A549 (cell line): ENCODE measurements around the gene AIG1. TPM values are rescaled to one million over a fixed set of nuclear protein-coding genes. Genes with fewer than 3 reads are reported as not detected.

Experiments used
- ATAC-seq, 2 experiments: fragments of 200-7000 bp in 1 of 2; fragments of >200 bp in 1 of 2; cut with Nextera tagmentation in 1 of 2; cut with Tn5 transposase in 1 of 2; 3 replicates each; pipeline versions ENCODE4 v1.8.0 to v1.9.1; 2018 to 2020; ENCODE audit warnings: mild to moderate bottlenecking in 1 of 2, moderate library complexity in 1 of 2
- CTCF ChIA-PET: fragments of 300-600 bp; sonication (Branson Sonifier 250); formaldehyde crosslinking; extraction: SDS; loops from one replicate; lab custom pipeline; 2021; ENCODE audit warnings: antibody characterized with exemption, inconsistent platforms; lab: Yijun Ruan, JAX
- POLR2A ChIA-PET: fragments of 350-600 bp; formaldehyde crosslinking; extraction: SDS; loops from one replicate; lab custom pipeline; 2021; ENCODE audit warnings: antibody characterized with exemption, inconsistent platforms; lab: Yijun Ruan, JAX
- DNase-seq, 2 experiments: peaks; one replicate each; pipeline versions ENCODE4 v3.0.0 to v3.0.0-alpha.2; 2011 to 2016; ENCODE audit warnings: low read depth in 1 of 2, low spot score in 1 of 2
- FAIRE-seq: peaks from 2 replicates; lab custom pipeline; 2011; peaks lifted over from hg19 to GRCh38; lab: Jason Lieb, UNC
- H3K27ac ChIP-seq, 2 experiments: fragments of >200 bp; sonication (Bioruptor Twin); formaldehyde crosslinking; 3 replicates each; pipeline ENCODE4 v1.5.1; 2016 to 2017
- H3K4me1 ChIP-seq: fragments of >200 bp; sonication (Bioruptor Twin); formaldehyde crosslinking; 3 replicates; pipeline ENCODE4 v1.6.1; 2016
- H3K4me2 ChIP-seq: fragments of >200 bp; sonication (Bioruptor Twin); formaldehyde crosslinking; 3 replicates; pipeline ENCODE4 v1.6.1; 2016
- H3K4me3 ChIP-seq: fragments of >200 bp; sonication (Bioruptor Twin); formaldehyde crosslinking; 3 replicates; pipeline ENCODE4 v1.5.1; 2016
- H3K9me3 ChIP-seq: fragments of >200 bp; sonication (Bioruptor Twin); formaldehyde crosslinking; 3 replicates; pipeline ENCODE4 v1.6.1; 2016
- CEBPB ChIP-seq, 2 experiments: fragments of >200 bp in 1 of 2; sonication (Bioruptor Twin) in 1 of 2; formaldehyde crosslinking in 1 of 2; IDR thresholded peaks; 2 replicates each; pipeline ENCODE4 v1.6.1; 2012 to 2016
- CHD2 ChIP-seq: fragments of 150-350 bp; IDR thresholded peaks from 2 replicates; pipeline ENCODE4 v1.6.1; 2014; ENCODE audit warnings: low read length; ENCODE audit not compliant: partially characterized antibody
- CHD4 ChIP-seq: fragments of 200-600 bp; sonication (generic); IDR thresholded peaks from 2 replicates; pipeline ENCODE4 v1.6.1; 2016; ENCODE audit warnings: antibody characterized with exemption, mild to moderate bottlenecking, borderline replicate concordance
- CTCF ChIP-seq: fragments of >200 bp; sonication (Bioruptor Twin); formaldehyde crosslinking; IDR thresholded peaks from 3 replicates; pipeline ENCODE4 v1.5.1; 2016
- E2F6 ChIP-seq: IDR thresholded peaks from 2 replicates; pipeline ENCODE4 v1.6.1; 2012; ENCODE audit warnings: low read depth, borderline replicate concordance
- EHMT2 ChIP-seq: fragments of 200-600 bp; sonication (generic); IDR thresholded peaks from 2 replicates; pipeline ENCODE4 v1.6.1; 2016; ENCODE audit warnings: antibody characterized with exemption, low read depth, mild to moderate bottlenecking, moderate library complexity
- FOXS1 ChIP-seq: fragments of 250-450 bp; sonication (Bioruptor Pico); IDR thresholded peaks from 2 replicates; pipeline ENCODE4 v1.5.0; 2020; ENCODE audit warnings: mild to moderate bottlenecking, moderate library complexity
- HOXB13 ChIP-seq: fragments of 250-450 bp; sonication (Bioruptor Pico); IDR thresholded peaks from 2 replicates; pipeline ENCODE4 v1.5.0; 2020; ENCODE audit warnings: low read depth, mild to moderate bottlenecking, moderate library complexity
- HOXB5 ChIP-seq: fragments of 250-450 bp; sonication (Bioruptor Pico); IDR thresholded peaks from 2 replicates; pipeline ENCODE4 v1.5.0; 2020; ENCODE audit warnings: mild to moderate bottlenecking, moderate library complexity
- JUN ChIP-seq, 2 experiments: fragments of >200 bp; sonication (Bioruptor Twin); formaldehyde crosslinking; IDR thresholded peaks; 2 replicates in 1 of 2; 3 replicates in 1 of 2; pipeline ENCODE4 v1.6.1; 2016 to 2017
- KDM5A ChIP-seq: fragments of 200-600 bp; sonication (generic); IDR thresholded peaks from 2 replicates; pipeline ENCODE4 v1.6.1; 2016; ENCODE audit warnings: antibody characterized with exemption, mild to moderate bottlenecking
- MAFK ChIP-seq: fragments of 450-650 bp; IDR thresholded peaks from 2 replicates; pipeline ENCODE4 v1.6.1; 2014; ENCODE audit not compliant: partially characterized antibody
- MAZ ChIP-seq: fragments of 150-350 bp; IDR thresholded peaks from 2 replicates; pipeline ENCODE4 v1.6.1; 2014; ENCODE audit warnings: antibody characterized with exemption, low read depth, low read length, borderline replicate concordance
- MYC ChIP-seq: IDR thresholded peaks from 2 replicates; pipeline ENCODE4 v1.6.1; 2012; ENCODE audit warnings: mild to moderate bottlenecking, inconsistent platforms, low read length, improper control_type of control experiment, borderline replicate concordance
- NFE2L2 ChIP-seq: fragments of 150-350 bp; conservative IDR thresholded peaks from 2 replicates; pipeline ENCODE4 v1.6.1; 2014; ENCODE audit warnings: low read length
- POLR2A ChIP-seq: IDR thresholded peaks from 2 replicates; pipeline ENCODE4 v1.6.1; 2012; ENCODE audit warnings: mild to moderate bottlenecking, low read length
- POLR2AphosphoS2 ChIP-seq: conservative IDR thresholded peaks from 2 replicates; pipeline ENCODE4 v1.6.1; 2012; ENCODE audit warnings: low read length, improper control_type of control experiment, inconsistent platforms
- RAD21 ChIP-seq, 2 experiments: fragments of >200 bp in 1 of 2; sonication (Bioruptor Twin) in 1 of 2; formaldehyde crosslinking in 1 of 2; IDR thresholded peaks in 1 of 2; conservative IDR thresholded peaks in 1 of 2; 2 replicates in 1 of 2; 3 replicates in 1 of 2; pipeline ENCODE4 v1.6.1; 2012 to 2018; ENCODE audit warnings: inconsistent platforms in 1 of 2
- RCOR1 ChIP-seq: fragments of 150-350 bp; IDR thresholded peaks from 2 replicates; pipeline ENCODE4 v1.6.1; 2014; ENCODE audit warnings: antibody characterized with exemption, low read length, low read depth
- RFX5 ChIP-seq: fragments of 450-650 bp; IDR thresholded peaks from 2 replicates; pipeline ENCODE4 v1.7.1; 2014; ENCODE audit warnings: antibody characterized with exemption, mild to moderate bottlenecking, moderate library complexity
- RNF2 ChIP-seq: fragments of 200-600 bp; sonication (generic); IDR thresholded peaks from 2 replicates; pipeline ENCODE4 v1.6.1; 2016; ENCODE audit warnings: low read depth, mild to moderate bottlenecking, antibody characterized with exemption, moderate library complexity, borderline replicate concordance
- SREBF2 ChIP-seq: fragments of 450-650 bp; IDR thresholded peaks from 2 replicates; pipeline ENCODE4 v1.6.1; 2014; ENCODE audit warnings: mild to moderate bottlenecking, moderate library complexity
- TFCP2L1 ChIP-seq: fragments of 250-450 bp; sonication (Bioruptor Pico); IDR thresholded peaks from 2 replicates; pipeline ENCODE4 v1.5.0; 2021; ENCODE audit warnings: mild to moderate bottlenecking
- ZSCAN20 ChIP-seq: fragments of 250-450 bp; sonication (Bioruptor Pico); IDR thresholded peaks from 2 replicates; pipeline ENCODE4 v1.8.0; 2022; ENCODE audit warnings: mild to moderate bottlenecking, moderate library complexity
- WGBS: methylation state at CpG from one replicate; pipeline ENCODE4 v1.1.6; 2017; ENCODE audit errors: missing lambda C conversion rate; 5-methylcytosine and 5-hydroxymethylcytosine counted together
- polyA plus RNA-seq, 4 experiments: library from polyadenylated mRNA; depleted of rRNA in 3 of 4; stranded (reverse); fragments of >200 nt; fragmentation: RNase III in 1 of 4; extraction: RNeasy Plus Mini Kit Qiagen cat#74134 plus additional on column Dnase treatment in 1 of 4; gene quantifications; 2 replicates in 3 of 4; 3 replicates in 1 of 4; pipeline ENCODE4 v1.2.3, GENCODE V29; 2011 to 2017

The AIG1 gene
- polyA plus RNA-seq, 2 of the 4 experiments (the other 2 are of a cell fraction): 29.5 to 38.3 TPM

- no peak for FAIRE-seq
- no peaks in the 10 kb centered on the region for H3K9me3 ChIP-seq
- H3K4me2 ChIP-seq: no peak overlapping the region
- H3K4me1 ChIP-seq: no peaks in the 10 kb centered on the region
- no peak overlapping the region for H3K4me3 ChIP-seq
- H3K27ac ChIP-seq: no peak overlapping the region
- TF ChIP-seq TFCP2L1 (CRISPR knock-in tag) (no peak), MAFK (no peak), RNF2 (no peak), RCOR1 (no peak), HOXB13 (CRISPR knock-in tag) (no peak), ZSCAN20 (CRISPR knock-in tag) (no peak), NFE2L2 (no peak), RAD21 (conservative IDR thresholded peaks at IDR 0.05 in 1 of 2, IDR thresholded peaks at IDR 0.05 in 1 of 2) (no peak), CHD2 (no peak), EHMT2 (no peak), CEBPB (IDR thresholded peaks at IDR 0.05) (no peak), FOXS1 (CRISPR knock-in tag) (no peak), MYC (no peak), CHD4 (no peak), RFX5 (no peak), POLR2AphosphoS2 (no peak)
- POLR2A ChIA-PET: no interaction called here
- ATAC-seq: no peak
- CTCF ChIA-PET: no interaction called here
- no peak for DNase-seq
Measured at GRCh38 chr6:143197377-143197776, 136.7 kb downstream of the AIG1 start.

GRCh38 chr6:143198312-143198711, 137.6 kb downstream of the AIG1 start:
- Histone ChIP-seq H3K4me3 (no peak overlapping the region), H3K9me3 (no peaks in the 10 kb centered on the region), H3K4me2 (no peak overlapping the region), H3K27ac (no peak overlapping the region), H3K4me1 (no peaks in the 10 kb centered on the region)
- ChIA-PET CTCF (no interaction called here), POLR2A (no interaction called here)
- ATAC-seq: no peak
- no peak for FAIRE-seq
- TF ChIP-seq CTCF: no peak
- no peak for TF ChIP-seq MAZ
- no peak for TF ChIP-seq SREBF2
- TF ChIP-seq RCOR1: no peak
- TF ChIP-seq E2F6: no peak
- TF ChIP-seq HOXB5 (CRISPR knock-in tag): no peak
- no peak for TF ChIP-seq POLR2A
- TF ChIP-seq CHD2: no peak
- TF ChIP-seq NFE2L2: no peak
- TF ChIP-seq RFX5: no peak
- WGBS: 49% methylated on average over 5 of the region's 5 CpGs
- no peak for DNase-seq

GRCh38 chr6:143199291-143199690, 138.6 kb downstream of the AIG1 start:
- FAIRE-seq: no peak
- 62% methylated on average over 1 of the region's 1 CpG for WGBS
- TF ChIP-seq JUN (IDR thresholded peaks at IDR 0.05) (no peak), MYC (no peak), KDM5A (no peak)
- TF ChIP-seq, all 56 proteins: peak for 0
- H3K4me2 ChIP-seq: no peak overlapping the region
- no peak overlapping the region for H3K4me3 ChIP-seq
- CTCF ChIA-PET: no interaction called here
- H3K4me1 ChIP-seq: no peaks in the 10 kb centered on the region
- POLR2A ChIA-PET: no interaction called here
- ATAC-seq (no peak), DNase-seq (no peak)
- H3K9me3 ChIP-seq: no peaks in the 10 kb centered on the region
- no peak overlapping the region for H3K27ac ChIP-seq
